Measurements from ENCODE around the gene SCRT2. TPM values are rescaled to one million over a fixed set of nuclear protein-coding genes. Genes with fewer than 3 reads are reported as not detected.

The SCRT2 gene
- total and polyA plus RNA-seq, 2 donors (not counting 3 experiments of a cell fraction or from before 2014, with no cell fraction given): not detected

GRCh38 chr20:706366-706885 is 30.8 kb upstream of the SCRT2 start:
- no peaks in the 10 kb centered on the region for H4K20me1 ChIP-seq (replicated peaks; ENCODE audit: control insufficient read depth, extremely low read depth, insufficient read depth, low read length)
- dilution Hi-C loops (cut with MboI; ENCODE audit: extremely low pct_ligation_motif_present, low sequenced_read_pairs) (no loop called here), intact Hi-C loops (cut with micrococcal nuclease) (no loop called here)
- FAIRE-seq (no peak), DNase-seq (ENCODE audit: low read depth, low spot score) (no peak)
- CTCF ChIA-PET: no interaction called here
- BruUV-seq (replicated peaks): no TSS peak
- H3K27me3 ChIP-seq (ENCODE audit: control insufficient read depth in 2 of 2, insufficient read depth in 2 of 2, low read length in 2 of 2): peaks cover 18 to 20% of the 10 kb centered on the region in 2 experiments
- no peak overlapping the region for H2AFZ ChIP-seq (ENCODE audit: low read depth, low read length)
- H3K36me3 ChIP-seq (ENCODE audit: control insufficient read depth in 2 of 2, extremely low read depth in 1 of 2, insufficient read depth in 2 of 2, low read length in 2 of 2): no peaks in the 10 kb centered on the region
- no peak overlapping the region for H3K4me3 ChIP-seq (replicated peaks in 1 of 3; ENCODE audit: insufficient read depth in 1 of 3, low read depth in 1 of 3, low read length in 3 of 3)
- H3K27ac ChIP-seq (ENCODE audit: insufficient read depth, low read depth, low read length): no peak overlapping the region
- H3K4me1 ChIP-seq (ENCODE audit: control insufficient read depth, extremely low read depth, insufficient read depth, low read length): no peaks in the 10 kb centered on the region
- no peak overlapping the region for H3K9ac ChIP-seq (replicated peaks; ENCODE audit: extremely low read depth, insufficient read depth, low read length)
- no peaks in the 10 kb centered on the region for H3K9me1 ChIP-seq (replicated peaks; ENCODE audit: control insufficient read depth, extremely low read depth, insufficient read depth, low read length)
- no peak overlapping the region for H3K4me2 ChIP-seq (ENCODE audit: insufficient read depth, low read length)
- TF ChIP-seq GATA2 (IDR thresholded peaks at IDR 0.05; ENCODE audit: insufficient read depth, insufficient read length, low read depth, low read length) (no peak), CTCF (IDR thresholded peaks at IDR 0.05; ENCODE audit: extremely low read depth in 1 of 2, insufficient read depth in 1 of 2, low read depth in 1 of 2, low read length in 2 of 2) (no peak), POLR2A (IDR thresholded peaks at IDR 0.05; ENCODE audit: low read depth, low read length) (no peak), FOS (IDR thresholded peaks at IDR 0.05; ENCODE audit: borderline replicate concordance, insufficient read depth, low read length) (no peak), POLR2AphosphoS5 (IDR thresholded peaks at IDR 0.05; ENCODE audit: insufficient read depth, low read depth, low read length) (no peak), EZH2 (IDR thresholded peaks at IDR 0.05; ENCODE audit: borderline replicate concordance, low read depth, low read length, severe bottlenecking) (no peak), JUN (IDR thresholded peaks at IDR 0.05; ENCODE audit: borderline replicate concordance, insufficient read depth, insufficient read length, low read depth) (no peak), MYC (IDR thresholded peaks at IDR 0.05; ENCODE audit: low read depth, low read length) (no peak), MAX (IDR thresholded peaks at IDR 0.05; ENCODE audit: insufficient read depth, insufficient read length) (no peak)
- no peaks in the 10 kb centered on the region for H3K9me3 ChIP-seq (replicated peaks; ENCODE audit: control insufficient read depth, insufficient read depth, low read length)
- POLR2A ChIA-PET: no interaction called here
- H3K79me2 ChIP-seq (ENCODE audit: control insufficient read depth, insufficient read depth, low read length): no peaks in the 10 kb centered on the region

All from endothelial cell of umbilical vein (primary cell).